HG03196 (cell line): ENCODE results near the gene PRPF19.

ENCODE experiments used
- ATAC-seq: cut with Tn5 transposase; IDR thresholded peaks from one replicate; pipeline ENCODE4 v1.9.1; 2021; ENCODE audit not compliant: unreplicated experiment

Gene PRPF19

DNA sequence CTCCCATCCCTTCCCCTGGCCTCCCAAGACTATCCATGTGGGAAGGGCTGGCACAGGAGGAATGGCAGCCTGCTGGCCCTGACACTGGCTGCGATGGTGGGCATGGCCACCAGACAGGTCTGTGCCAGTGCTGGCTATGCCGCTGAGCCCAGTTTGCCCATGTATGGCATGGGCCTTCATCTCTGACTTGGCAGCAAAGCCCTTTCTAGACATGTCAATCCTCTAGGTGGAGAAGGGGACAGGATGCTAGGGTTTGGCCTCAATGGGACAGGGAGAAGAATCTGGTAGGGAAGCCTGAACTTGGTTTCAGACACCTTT, 30.3 kb downstream of the PRPF19 start:
- no peak for ATAC-seq

DNA sequence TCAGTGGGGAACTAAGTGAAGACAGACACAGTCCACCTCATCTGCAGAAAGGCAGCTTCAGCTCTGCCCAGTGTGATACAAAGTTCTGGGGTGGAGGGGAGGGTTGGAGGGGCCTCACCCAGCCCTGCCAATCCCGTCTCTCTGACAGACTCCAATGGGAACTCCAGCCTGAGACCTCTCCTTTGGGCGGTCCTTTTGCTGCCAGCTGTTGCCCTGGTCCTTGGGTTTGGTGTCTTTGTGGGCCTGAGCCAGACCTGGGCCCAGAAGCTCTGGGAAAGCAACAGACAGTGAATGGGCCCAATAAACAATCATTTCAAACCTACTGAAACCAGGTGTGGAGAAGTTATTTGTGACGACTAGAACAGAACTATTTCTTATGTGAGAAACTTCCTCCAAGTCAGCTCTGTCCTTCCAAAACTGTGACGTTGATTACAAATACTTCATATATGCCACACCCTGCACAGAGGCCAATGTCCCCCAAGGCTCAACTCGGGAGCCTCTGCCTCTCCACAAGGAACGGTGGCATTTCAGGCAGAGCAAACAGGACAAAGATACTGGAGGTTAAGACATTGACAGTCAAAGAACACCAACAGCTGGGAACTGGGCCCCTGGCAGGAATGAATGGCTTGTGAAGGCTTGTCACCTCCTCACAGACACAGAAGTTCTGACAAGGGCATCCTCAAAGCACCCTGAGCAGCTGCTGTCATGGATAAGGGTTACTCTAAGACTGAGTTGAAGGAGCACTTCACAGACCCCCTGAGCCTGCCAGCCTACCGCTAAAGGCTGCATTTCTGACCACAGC, 30.8 kb downstream of the PRPF19 start:
- ATAC-seq, result no peak

- ATAC-seq, result no peak
Observed at GRCh38 chr11:60874421-60875365, 31.7 kb downstream of the PRPF19 start.

DNA sequence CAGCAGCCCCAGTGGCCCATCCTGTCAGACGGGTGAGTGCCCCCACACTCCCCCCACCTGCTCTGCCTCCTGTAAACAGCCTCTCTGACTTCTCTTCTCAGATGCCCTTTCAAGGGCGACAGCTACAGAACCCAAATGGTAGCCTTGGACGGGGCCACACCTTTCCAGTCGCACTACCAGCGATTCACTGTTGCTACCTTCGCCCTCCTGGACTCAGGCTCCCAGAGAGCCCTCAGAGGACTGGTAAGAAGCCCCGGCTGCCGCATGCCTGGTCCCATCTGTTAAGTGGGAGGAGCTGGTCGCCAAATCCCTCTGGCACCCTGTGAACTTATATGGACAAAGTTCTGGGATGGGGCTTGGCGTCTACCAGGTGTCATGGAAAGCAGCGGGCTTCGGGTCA, 32.9 kb downstream of the PRPF19 start:
- no peak for ATAC-seq

DNA sequence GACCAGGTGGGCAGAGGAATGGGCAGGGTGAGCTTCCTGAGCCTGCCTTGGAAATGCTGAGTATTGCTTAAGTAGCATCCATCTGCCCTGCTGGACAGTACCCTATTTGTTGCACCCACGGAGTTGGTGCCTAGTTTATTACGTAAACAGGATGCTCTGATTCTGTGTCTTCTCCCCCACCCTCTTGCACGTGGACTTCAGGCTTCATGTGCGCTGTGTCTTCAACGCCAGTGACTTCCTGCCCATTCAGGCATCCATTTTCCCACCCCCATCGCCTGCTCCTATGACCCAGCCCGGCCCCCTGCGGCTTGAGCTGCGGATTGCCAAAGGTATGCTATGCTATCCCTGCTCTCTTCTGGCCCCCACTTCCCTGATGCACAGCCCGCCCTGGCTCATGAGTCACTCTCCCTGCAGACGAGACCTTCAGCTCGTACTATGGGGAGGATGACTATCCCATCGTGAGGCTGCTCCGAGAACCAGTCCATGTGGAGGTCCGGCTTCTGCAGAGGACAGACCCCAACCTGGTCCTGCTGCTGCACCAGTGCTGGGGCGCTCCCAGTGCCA, 33.3 kb downstream of the PRPF19 start:
- no peak for ATAC-seq

GRCh38 chr11:60872124-60872960, 34.0 kb downstream of the PRPF19 start:
- no peak for ATAC-seq

GRCh38 chr11:60871378-60872061, 34.9 kb downstream of the PRPF19 start:
- no peak for ATAC-seq

- ATAC-seq, result no peak
Observed at GRCh38 chr11:60870733-60871377, 35.5 kb downstream of the PRPF19 start.

- ATAC-seq, result no peak
Observed at GRCh38 chr11:60870276-60870675, 36.1 kb downstream of the PRPF19 start.

DNA sequence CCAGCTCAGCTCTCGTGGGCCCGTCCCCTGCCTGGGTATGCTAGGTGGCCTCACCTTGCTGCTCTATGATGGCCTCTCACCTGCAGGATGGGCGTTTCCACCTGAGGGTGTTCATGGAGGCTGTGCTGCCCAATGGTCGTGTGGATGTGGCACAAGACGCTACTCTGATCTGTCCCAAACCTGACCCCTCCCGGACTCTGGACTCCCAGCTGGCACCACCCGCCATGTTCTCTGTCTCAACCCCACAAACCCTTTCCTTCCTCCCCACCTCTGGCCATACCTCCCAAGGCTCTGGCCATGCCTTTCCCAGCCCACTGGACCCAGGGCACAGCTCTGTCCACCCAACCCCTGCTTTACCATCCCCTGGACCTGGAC, 36.9 kb downstream of the PRPF19 start:
- ATAC-seq, result no peak

GRCh38 chr11:60868682-60869450, 37.5 kb downstream of the PRPF19 start:
- ATAC-seq, result no peak

- ATAC-seq, result no peak
Observed at GRCh38 chr11:60867871-60868681, 38.3 kb downstream of the PRPF19 start.

DNA sequence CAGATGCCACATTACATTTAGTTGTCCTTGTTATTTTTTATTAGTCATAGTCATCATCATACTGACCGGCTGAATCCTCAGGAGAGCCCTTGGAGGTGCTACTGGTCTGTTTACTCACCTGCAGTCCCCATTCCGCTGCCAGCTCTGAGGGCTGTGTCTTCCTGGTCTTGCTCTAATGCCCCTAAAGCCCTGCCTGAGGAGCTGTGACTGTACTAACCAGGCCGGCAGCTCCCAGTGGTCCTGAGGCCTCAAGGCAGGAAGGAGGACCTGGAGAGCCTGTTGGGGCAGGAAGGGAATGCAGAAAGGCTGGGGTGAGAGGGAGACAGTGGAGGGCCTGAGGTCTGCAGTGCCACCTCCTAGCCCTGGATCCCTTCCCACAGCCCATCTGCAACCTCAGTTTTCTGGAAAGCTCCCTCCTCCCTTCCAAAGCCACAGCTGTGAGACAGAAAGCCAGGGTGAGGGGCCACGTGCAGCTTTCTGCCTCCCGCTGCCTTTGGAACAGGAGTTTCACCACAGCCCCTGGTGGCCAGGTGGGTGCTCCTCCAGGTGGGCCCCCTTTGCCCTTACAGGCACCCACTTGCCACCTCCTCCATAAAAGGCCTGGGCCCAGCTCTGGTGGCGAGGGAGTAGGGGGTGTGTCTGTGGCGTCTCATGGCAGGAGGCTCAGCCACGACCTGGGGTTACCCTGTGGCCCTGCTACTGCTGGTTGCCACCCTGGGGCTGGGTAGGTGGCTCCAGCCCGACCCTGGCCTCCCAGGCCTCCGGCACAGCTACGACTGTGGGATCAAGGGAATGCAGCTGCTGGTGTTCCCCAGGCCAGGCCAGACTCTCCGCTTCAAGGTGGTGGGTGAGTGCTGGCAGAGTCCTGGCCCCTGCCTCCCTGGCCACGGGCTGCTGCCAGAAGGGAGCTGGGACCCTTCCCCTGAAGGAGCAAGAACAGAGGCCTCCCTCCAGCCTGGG, 39.2 kb downstream of the PRPF19 start, which contains the start of gene ZP1:
Gene ZP1 (plus strand): TSS at position 632 of the 960 bp plus-strand sequence. CDS start 20 bp downstream, at position 652.
- ATAC-seq, result no peak

DNA sequence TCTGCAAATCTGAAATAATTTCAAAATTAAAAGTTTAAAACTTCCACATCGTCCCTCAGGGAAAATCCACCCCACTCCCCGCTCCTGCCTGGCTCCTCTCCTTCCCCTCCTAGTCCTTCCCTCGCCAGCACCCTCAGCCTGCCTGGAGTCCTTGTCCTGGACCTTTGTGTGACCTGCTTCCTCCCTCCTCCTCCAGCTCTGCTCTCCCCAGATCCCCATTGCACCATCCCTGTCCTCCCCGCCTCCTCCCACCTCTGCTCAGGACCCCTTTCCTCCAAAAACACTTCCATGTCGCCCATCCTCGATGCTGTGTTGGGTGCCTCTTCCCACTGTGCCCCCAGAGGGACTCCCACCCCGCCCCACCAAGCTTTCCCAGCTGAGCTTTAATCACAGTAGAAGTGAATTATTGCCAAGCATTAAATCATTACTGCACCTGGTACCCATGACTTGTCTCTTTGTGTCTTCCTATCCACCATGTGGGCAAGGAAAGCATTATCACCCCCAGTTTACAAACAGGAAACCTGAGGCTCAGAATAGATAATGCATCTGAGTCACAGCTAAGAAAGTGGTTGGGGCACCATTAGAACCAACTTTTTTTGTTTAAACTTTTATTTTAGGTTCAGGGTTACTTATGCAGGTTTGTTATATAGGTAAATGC, 41.4 kb downstream of the PRPF19 start:
- no peak for ATAC-seq

GRCh38 chr11:60863550-60864521, 42.5 kb downstream of the PRPF19 start:
- ATAC-seq, result no peak
